ENCODE results near the gene ETFB. TPM values are rescaled to one million over a fixed set of nuclear protein-coding genes. Genes with fewer than 3 reads are reported as not detected.

Gene ETFB
- total RNA-seq, 1 donor from 2014 or later: 55.1 TPM

DNA sequence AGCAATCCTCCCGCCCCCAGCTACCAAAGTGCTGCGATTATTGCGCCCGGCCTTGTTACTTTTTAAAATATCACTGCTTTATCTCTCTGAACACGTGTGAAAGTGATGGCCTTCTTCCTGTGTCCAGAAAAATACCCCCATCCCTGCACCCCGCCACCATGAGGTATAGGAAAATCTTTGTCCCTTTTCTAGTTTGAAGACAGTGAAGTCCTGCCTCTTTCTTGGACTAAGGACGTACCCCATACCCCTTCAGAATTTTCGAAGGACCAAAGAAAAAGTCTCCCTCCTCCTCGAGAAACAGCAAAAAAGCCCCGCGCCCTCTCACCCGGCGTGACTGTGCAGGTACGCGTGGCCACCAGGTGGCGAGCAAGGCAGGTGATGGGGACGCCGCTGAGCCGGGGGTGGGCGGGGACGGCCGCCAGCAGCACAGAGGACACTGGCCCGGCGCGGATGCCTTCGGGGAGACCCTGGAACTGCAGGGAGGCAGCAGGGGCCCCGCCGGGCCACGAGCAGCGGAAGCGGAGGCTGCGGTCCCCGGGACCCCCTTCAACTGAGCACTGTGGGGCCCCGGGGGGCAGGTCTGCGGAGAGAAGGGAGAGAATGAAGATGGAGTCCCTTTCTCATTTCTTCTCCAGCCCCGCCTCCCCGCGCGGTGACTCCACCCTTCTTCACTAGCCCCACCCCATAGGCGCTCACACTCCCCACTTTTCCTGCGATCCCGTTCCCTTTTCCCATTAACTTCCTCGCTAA lies 27.4 kb downstream of the ETFB start:
- DNase-seq (ENCODE audit: low spot score): peak; percentile 92
- Mint-ChIP-seq H3K4me1 (ENCODE audit: unreplicated experiment) (peaks cover 28% of the 10 kb centered on the region), H3K27me3 (ENCODE audit: unreplicated experiment) (peaks cover 17% of the 10 kb centered on the region), H3K4me3 (ENCODE audit: unreplicated experiment) (peak overlapping the region; percentile 97), H3K36me3 (ENCODE audit: low read depth, unreplicated experiment) (peaks cover 17% of the 10 kb centered on the region), H3K27ac (ENCODE audit: unreplicated experiment) (peak overlapping the region; percentile 92), H3K9me3 (ENCODE audit: unreplicated experiment) (no peaks in the 10 kb centered on the region)
- TF ChIP-seq, protein P1, sequence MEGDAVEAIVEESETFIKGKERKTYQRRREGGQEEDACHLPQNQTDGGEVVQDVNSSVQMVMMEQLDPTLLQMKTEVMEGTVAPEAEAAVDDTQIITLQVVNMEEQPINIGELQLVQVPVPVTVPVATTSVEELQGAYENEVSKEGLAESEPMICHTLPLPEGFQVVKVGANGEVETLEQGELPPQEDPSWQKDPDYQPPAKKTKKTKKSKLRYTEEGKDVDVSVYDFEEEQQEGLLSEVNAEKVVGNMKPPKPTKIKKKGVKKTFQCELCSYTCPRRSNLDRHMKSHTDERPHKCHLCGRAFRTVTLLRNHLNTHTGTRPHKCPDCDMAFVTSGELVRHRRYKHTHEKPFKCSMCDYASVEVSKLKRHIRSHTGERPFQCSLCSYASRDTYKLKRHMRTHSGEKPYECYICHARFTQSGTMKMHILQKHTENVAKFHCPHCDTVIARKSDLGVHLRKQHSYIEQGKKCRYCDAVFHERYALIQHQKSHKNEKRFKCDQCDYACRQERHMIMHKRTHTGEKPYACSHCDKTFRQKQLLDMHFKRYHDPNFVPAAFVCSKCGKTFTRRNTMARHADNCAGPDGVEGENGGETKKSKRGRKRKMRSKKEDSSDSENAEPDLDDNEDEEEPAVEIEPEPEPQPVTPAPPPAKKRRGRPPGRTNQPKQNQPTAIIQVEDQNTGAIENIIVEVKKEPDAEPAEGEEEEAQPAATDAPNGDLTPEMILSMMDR (IDR thresholded peaks at IDR 0.05; ENCODE audit: unreplicated experiment): peak; percentile 87

GRCh38 chr19:51337861-51338562 lies 28.2 kb downstream of the ETFB start:
- H3K4me3 Mint-ChIP-seq (ENCODE audit: unreplicated experiment): peak overlapping the region; percentile 97
- H3K9me3 Mint-ChIP-seq (ENCODE audit: unreplicated experiment): no peaks in the 10 kb centered on the region

GRCh38 chr19:51337141-51337860 lies 28.9 kb downstream of the ETFB start:
- H3K9me3 Mint-ChIP-seq (ENCODE audit: unreplicated experiment): no peaks in the 10 kb centered on the region
- peaks cover 12% of the 10 kb centered on the region for H3K36me3 Mint-ChIP-seq (ENCODE audit: low read depth, unreplicated experiment)
- peaks cover 20% of the 10 kb centered on the region for H3K4me1 Mint-ChIP-seq (ENCODE audit: unreplicated experiment)
- no peak overlapping the region for H3K4me3 Mint-ChIP-seq (ENCODE audit: unreplicated experiment)
- DNase-seq (ENCODE audit: low spot score): no peak
- TF ChIP-seq, protein P1 (IDR thresholded peaks at IDR 0.05; ENCODE audit: unreplicated experiment): no peak
- no peak overlapping the region for H3K27ac Mint-ChIP-seq (ENCODE audit: unreplicated experiment)
- peaks cover 13% of the 10 kb centered on the region for H3K27me3 Mint-ChIP-seq (ENCODE audit: unreplicated experiment)

More at GRCh38 chr19:51337861-51338562, 28.2 kb downstream of the ETFB start:
- Mint-ChIP-seq H3K27ac (ENCODE audit: unreplicated experiment) (no peak overlapping the region), H3K27me3 (ENCODE audit: unreplicated experiment) (peaks cover 15% of the 10 kb centered on the region), H3K36me3 (ENCODE audit: low read depth, unreplicated experiment) (peaks cover 17% of the 10 kb centered on the region), H3K4me1 (ENCODE audit: unreplicated experiment) (peaks cover 27% of the 10 kb centered on the region)
- TF ChIP-seq, protein P1 (IDR thresholded peaks at IDR 0.05; ENCODE audit: unreplicated experiment): no peak
- no peak for DNase-seq (ENCODE audit: low spot score)

DNA sequence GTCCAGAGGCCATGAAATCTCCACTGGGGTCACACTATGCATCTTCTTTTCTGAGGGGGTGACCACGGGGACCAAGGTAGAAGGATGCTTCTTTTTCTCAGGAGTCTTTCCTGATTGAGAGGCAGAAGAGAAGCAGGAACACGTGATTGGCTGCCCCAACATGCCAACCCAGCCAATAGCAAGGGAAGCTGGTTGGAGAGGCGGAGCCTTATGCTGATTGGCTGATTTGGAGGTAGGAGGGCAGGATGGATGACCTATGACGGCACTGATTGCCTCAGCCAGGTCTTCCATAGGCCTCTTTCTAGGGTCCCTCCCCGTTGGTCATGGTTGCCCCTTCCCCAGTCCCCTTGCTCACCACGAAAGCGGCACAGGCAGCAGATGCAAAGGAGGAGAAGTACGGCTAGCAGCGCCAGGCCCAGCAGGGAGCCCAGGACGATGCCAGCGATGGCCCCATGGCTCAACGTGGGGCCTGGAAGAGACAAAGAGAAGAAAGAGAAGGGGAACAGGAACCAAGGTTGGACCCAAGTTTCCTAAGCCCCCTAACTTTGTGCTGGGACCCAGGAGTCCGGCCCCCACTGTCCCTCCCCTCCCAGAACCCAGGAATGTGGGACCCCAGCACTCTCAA lies 32.2 kb downstream of the ETFB start:
- Mint-ChIP-seq H3K4me3 (ENCODE audit: unreplicated experiment) (no peak overlapping the region), H3K27ac (ENCODE audit: unreplicated experiment) (no peak overlapping the region), H3K27me3 (ENCODE audit: unreplicated experiment) (peaks cover 11% of the 10 kb centered on the region), H3K4me1 (ENCODE audit: unreplicated experiment) (peaks cover 11% of the 10 kb centered on the region), H3K9me3 (ENCODE audit: unreplicated experiment) (peaks cover 9% of the 10 kb centered on the region), H3K36me3 (ENCODE audit: low read depth, unreplicated experiment) (peaks cover 30% of the 10 kb centered on the region)
- TF ChIP-seq, protein P1 (IDR thresholded peaks at IDR 0.05; ENCODE audit: unreplicated experiment): no peak
- DNase-seq (ENCODE audit: low spot score): no peak

All from endothelial cell (in vitro differentiated cells).